Muscle layer of colon (tissue), 2 donors: ENCODE data around the gene CNOT6L.

Source experiments
- H3K27ac ChIP-seq: one replicate; pipeline ENCODE4 v1.7.0; 2013; ENCODE audit warnings: low read depth, mild to moderate bottlenecking, low read length, moderate library complexity
- H3K27me3 ChIP-seq, 2 donors: one replicate each; pipeline ENCODE4 v1.7.0; 2013; ENCODE audit warnings: low read length in 2 of 2, mild to moderate bottlenecking in 2 of 2; ENCODE audit not compliant: insufficient read depth in 2 of 2, control insufficient read depth in 1 of 2
- H3K36me3 ChIP-seq: one replicate; pipeline ENCODE4 v1.7.0; 2013; ENCODE audit warnings: mild to moderate bottlenecking, low read length; ENCODE audit not compliant: insufficient read depth
- H3K4me1 ChIP-seq: one replicate; pipeline ENCODE4 v1.7.0; 2013; ENCODE audit warnings: mild to moderate bottlenecking, low read length; ENCODE audit not compliant: insufficient read depth
- H3K4me3 ChIP-seq, 2 donors: one replicate each; pipeline ENCODE4 v1.7.0; 2013; ENCODE audit warnings: low read length in 2 of 2, low read depth in 1 of 2, mild to moderate bottlenecking in 1 of 2, moderate library complexity in 1 of 2
- H3K9ac ChIP-seq: one replicate; pipeline ENCODE4 v1.7.0; 2013; ENCODE audit warnings: low read length
- H3K9me3 ChIP-seq: one replicate; pipeline ENCODE4 v1.7.0; 2013; ENCODE audit warnings: mild to moderate bottlenecking, low read length
- donor health status: abdominal sarcoma.
- donor health status: Adenocarcinoma of cecum.

CNOT6L gene

DNA sequence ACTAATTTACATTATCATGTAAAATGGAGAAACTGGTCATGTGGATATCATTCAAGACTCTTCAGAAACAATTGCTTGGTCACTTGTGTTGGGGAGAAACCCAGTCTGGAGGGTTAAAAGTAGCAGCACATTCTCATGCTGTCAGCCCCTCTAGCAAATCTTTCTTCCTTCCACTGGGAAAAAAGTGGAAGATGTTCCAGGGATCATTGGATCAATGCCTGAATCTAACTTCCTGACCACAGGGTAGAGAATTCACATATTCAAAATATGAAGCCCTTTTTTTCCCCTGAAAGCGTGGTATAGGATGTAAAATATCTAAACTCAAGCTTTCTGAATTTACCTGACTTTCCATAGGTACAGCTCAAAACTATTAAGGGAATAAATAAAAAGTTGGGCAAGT is 115.5 kb downstream of the CNOT6L start:
- no peak overlapping the region for H3K27ac ChIP-seq

GRCh38 chr4:77701121-77701520 is 118.0 kb downstream of the CNOT6L start:
- Histone ChIP-seq H3K27ac (no peak overlapping the region), H3K36me3 (no peaks in the 10 kb centered on the region), H3K27me3 (no peaks in the 10 kb centered on the region), H3K4me3 (no peak overlapping the region), H3K9me3 (no peaks in the 10 kb centered on the region), H3K9ac (no peak overlapping the region), H3K4me1 (peaks cover 9% of the 10 kb centered on the region)

More for the DNA sequence above, 115.5 kb downstream of the CNOT6L start:
- no peak overlapping the region for H3K4me3 ChIP-seq
- H3K9ac ChIP-seq = no peak overlapping the region
- H3K27me3 ChIP-seq = no peaks in the 10 kb centered on the region
- H3K9me3 ChIP-seq = no peaks in the 10 kb centered on the region
- peaks cover 9% of the 10 kb centered on the region for H3K4me1 ChIP-seq
- H3K36me3 ChIP-seq = no peaks in the 10 kb centered on the region

GRCh38 chr4:77699731-77700210 is 119.4 kb downstream of the CNOT6L start:
- Histone ChIP-seq H3K27ac (no peak overlapping the region), H3K27me3 (no peaks in the 10 kb centered on the region), H3K4me3 (no peak overlapping the region), H3K36me3 (no peaks in the 10 kb centered on the region), H3K9me3 (no peaks in the 10 kb centered on the region), H3K9ac (no peak overlapping the region), H3K4me1 (peaks cover 9% of the 10 kb centered on the region)

DNA sequence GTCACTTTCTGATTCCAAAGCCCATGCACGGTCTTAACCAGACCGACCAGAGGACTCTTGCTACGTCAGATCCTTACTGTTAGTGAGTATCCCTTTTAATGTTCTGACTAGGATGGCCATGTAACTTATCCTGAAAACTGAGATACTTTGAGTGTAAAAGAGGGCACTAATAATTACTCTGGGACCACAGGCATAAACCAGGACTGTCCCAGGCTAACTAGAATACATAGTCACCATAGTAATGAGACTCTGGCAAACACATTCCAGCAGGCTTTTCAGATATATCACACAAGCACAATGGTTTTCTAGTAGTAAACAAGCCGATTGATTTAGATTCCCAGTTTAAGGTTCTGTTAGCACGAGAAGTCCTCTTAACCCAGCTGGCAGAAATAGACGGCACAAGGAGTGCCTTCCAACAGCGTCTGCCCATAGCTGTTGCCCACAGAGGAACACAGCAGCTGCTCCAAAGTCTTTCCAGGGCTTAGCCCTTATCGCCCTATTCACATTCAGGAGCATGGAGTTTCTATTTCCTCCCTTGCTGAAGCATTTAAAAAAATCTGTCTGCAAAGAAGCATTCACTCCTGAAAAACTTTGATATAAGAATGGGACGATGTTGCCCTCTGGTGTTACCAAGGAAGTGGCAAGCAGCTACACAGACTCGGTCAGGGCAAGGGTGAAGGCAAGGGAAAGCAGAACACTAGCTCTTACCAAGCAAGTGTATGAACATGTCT is 121.1 kb downstream of the CNOT6L start:
- Histone ChIP-seq H3K9me3 (no peaks in the 10 kb centered on the region), H3K27me3 (no peaks in the 10 kb centered on the region), H3K4me1 (peaks cover 9% of the 10 kb centered on the region), H3K36me3 (no peaks in the 10 kb centered on the region), H3K27ac (no peak overlapping the region), H3K9ac (no peak overlapping the region), H3K4me3 (no peak overlapping the region)

DNA sequence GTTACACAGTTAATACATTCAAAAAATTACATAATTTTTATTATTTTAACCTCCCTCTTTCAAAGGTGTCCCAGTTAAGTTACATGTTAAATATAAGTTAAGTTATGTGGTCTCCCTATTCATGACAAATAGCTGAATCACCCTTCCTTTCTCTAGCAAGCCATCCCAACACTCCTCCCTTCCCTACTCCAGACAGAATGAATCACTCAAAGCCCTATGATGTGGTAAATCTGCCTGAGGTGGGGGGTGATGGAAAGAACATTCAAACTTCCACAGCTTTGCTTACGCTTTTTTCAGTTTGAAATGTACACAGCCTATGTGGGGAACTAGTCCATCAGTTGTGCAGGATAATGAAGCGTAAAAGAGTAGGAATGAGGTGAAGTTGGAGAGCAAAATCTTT is 123.4 kb downstream of the CNOT6L start:
- Histone ChIP-seq H3K9me3 (no peaks in the 10 kb centered on the region), H3K36me3 (no peaks in the 10 kb centered on the region), H3K27me3 (no peaks in the 10 kb centered on the region), H3K9ac (no peak overlapping the region), H3K4me1 (peaks cover 9% of the 10 kb centered on the region), H3K27ac (no peak overlapping the region), H3K4me3 (no peak overlapping the region)

- H3K27ac ChIP-seq = no peak overlapping the region
- no peak overlapping the region for H3K9ac ChIP-seq
- no peaks in the 10 kb centered on the region for H3K9me3 ChIP-seq
- H3K27me3 ChIP-seq = no peaks in the 10 kb centered on the region
- no peaks in the 10 kb centered on the region for H3K36me3 ChIP-seq
- no peaks in the 10 kb centered on the region for H3K4me1 ChIP-seq
- H3K4me3 ChIP-seq = no peak overlapping the region
These were observed 126.2 kb downstream of the CNOT6L start for GRCh38 chr4:77692847-77693432.

DNA sequence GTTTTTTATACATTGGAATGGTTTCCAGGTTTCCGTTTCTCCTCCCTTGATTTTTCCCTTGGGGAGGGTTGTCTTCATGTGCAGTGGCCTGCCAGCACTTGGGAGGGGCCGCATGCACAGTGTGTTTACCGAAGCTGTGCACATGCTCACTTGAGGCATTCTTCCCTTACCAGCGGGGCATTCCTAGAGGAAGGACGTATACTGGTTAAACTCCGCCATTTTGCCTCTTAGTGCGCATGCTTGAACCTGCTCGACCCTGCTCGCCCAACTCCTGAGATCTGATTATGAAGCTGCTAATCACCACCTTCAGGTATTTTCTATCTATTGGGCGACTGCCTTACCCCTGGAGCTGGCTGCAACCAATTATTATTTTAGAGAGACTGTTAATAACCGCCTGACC is 137.4 kb downstream of the CNOT6L start:
- no peaks in the 10 kb centered on the region for H3K4me1 ChIP-seq
- H3K36me3 ChIP-seq = no peaks in the 10 kb centered on the region
- no peaks in the 10 kb centered on the region for H3K27me3 ChIP-seq
- no peaks in the 10 kb centered on the region for H3K9me3 ChIP-seq
- H3K4me3 ChIP-seq = no peak overlapping the region
- H3K9ac ChIP-seq = no peak overlapping the region
- H3K27ac ChIP-seq = no peak overlapping the region

GRCh38 chr4:77676842-77677241 is 142.3 kb downstream of the CNOT6L start:
- Histone ChIP-seq H3K9me3 (no peaks in the 10 kb centered on the region), H3K36me3 (no peaks in the 10 kb centered on the region), H3K9ac (no peak overlapping the region), H3K27ac (no peak overlapping the region), H3K4me1 (no peaks in the 10 kb centered on the region), H3K4me3 (no peak overlapping the region), H3K27me3 (no peaks in the 10 kb centered on the region)

GRCh38 chr4:77671051-77671450 is 148.1 kb downstream of the CNOT6L start:
- no peak overlapping the region for H3K4me3 ChIP-seq
- no peak overlapping the region for H3K9ac ChIP-seq
- no peaks in the 10 kb centered on the region for H3K36me3 ChIP-seq
- H3K27ac ChIP-seq = no peak overlapping the region
- H3K27me3 ChIP-seq = no peaks in the 10 kb centered on the region
- no peaks in the 10 kb centered on the region for H3K9me3 ChIP-seq
- no peaks in the 10 kb centered on the region for H3K4me1 ChIP-seq

DNA sequence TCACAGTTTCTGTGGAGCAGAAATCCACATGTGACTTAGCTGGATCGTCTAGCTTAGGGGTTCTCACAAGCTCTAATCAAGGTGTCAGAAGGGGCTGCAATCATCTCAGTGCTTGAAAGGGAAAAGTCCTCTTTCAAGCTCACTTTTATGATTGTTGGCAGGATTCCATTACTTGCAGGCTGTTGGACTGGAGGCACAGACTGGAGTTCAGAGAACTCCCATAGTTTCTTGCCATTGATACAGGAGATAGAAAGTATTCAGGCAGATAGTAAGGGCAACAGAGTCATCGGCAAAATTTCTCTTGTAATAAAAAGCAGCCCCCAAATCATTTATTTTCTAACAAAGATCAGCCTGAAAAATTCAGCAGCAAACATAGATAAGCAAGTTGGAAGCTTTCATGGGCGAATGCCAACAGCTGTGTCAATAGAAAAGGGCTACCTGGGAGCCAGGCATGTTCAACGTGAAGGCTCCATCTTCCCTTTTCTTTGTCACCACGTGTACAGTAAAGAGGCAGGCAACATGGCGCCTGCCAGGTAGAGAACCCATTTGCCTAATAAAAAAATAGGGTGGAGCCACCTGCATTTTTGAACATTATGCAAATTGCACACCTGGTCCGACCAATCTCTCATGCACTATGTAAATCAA is 149.1 kb downstream of the CNOT6L start:
- no peaks in the 10 kb centered on the region for H3K4me1 ChIP-seq
- no peak overlapping the region for H3K27ac ChIP-seq
- no peaks in the 10 kb centered on the region for H3K36me3 ChIP-seq
- H3K9me3 ChIP-seq = no peaks in the 10 kb centered on the region
- H3K27me3 ChIP-seq = no peaks in the 10 kb centered on the region
- no peak overlapping the region for H3K9ac ChIP-seq
- H3K4me3 ChIP-seq = no peak overlapping the region

- Histone ChIP-seq H3K27ac (no peak overlapping the region), H3K4me1 (no peaks in the 10 kb centered on the region), H3K27me3 (no peaks in the 10 kb centered on the region), H3K9ac (no peak overlapping the region), H3K4me3 (no peak overlapping the region), H3K36me3 (no peaks in the 10 kb centered on the region), H3K9me3 (no peaks in the 10 kb centered on the region)
These were observed 153.6 kb downstream of the CNOT6L start for GRCh38 chr4:77665381-77666069.
